Effector memory CD8-positive, alpha-beta T cell (primary cell): Measurements from ENCODE around the gene RNF214.

Source experiments
- ATAC-seq: fragments of 150-1000 bp; cut with Tn5 transposase; replicated peaks from 2 replicates; pipeline ENCODE4 v1.10.0; 2021; ENCODE audit warnings: mild to moderate bottlenecking, moderate library complexity
- DNase-seq, 3 experiments: peaks; one replicate each; pipeline ENCODE4 v3.0.0; 2021
- H3K27ac Mint-ChIP-seq, 2 donors: one replicate each; pipeline ENCODE4 v1.8.0; 2022; ENCODE audit warnings: mild to moderate bottlenecking in 2 of 2, mixed read lengths in 2 of 2, moderate library complexity in 2 of 2
- H3K27me3 Mint-ChIP-seq, 2 donors: one replicate each; pipeline ENCODE4 v1.8.0; 2022; ENCODE audit warnings: mixed read lengths in 2 of 2
- H3K36me3 Mint-ChIP-seq: one replicate; pipeline ENCODE4 v1.8.0; 2022; ENCODE audit warnings: mild to moderate bottlenecking, moderate library complexity, mixed read lengths; ENCODE audit not compliant: insufficient read depth
- H3K4me1 Mint-ChIP-seq, 2 donors: one replicate each; pipeline ENCODE4 v1.8.0; 2022; ENCODE audit warnings: low read depth in 2 of 2, mixed read lengths in 2 of 2
- H3K4me3 Mint-ChIP-seq, 2 donors: one replicate each; pipeline ENCODE4 v1.8.0; 2022; ENCODE audit warnings: mild to moderate bottlenecking in 2 of 2, mixed read lengths in 2 of 2, moderate library complexity in 2 of 2
- H3K9me3 Mint-ChIP-seq, 2 donors: one replicate each; pipeline ENCODE4 v1.8.0; 2022; ENCODE audit warnings: mixed read lengths in 2 of 2

Gene RNF214

GRCh38 chr11:117279711-117280376 lies 47.4 kb downstream of the RNF214 start:
- peak overlapping the region; percentile 90 to 92 for H3K27ac Mint-ChIP-seq
- H3K4me1 Mint-ChIP-seq = peaks cover 22 to 32% of the 10 kb centered on the region in 2 donors
- ATAC-seq (peak; percentile 69), DNase-seq (no peak)
- peak overlapping the region; percentile 68 to 76 for H3K4me3 Mint-ChIP-seq
- H3K27me3 Mint-ChIP-seq = no peaks in the 10 kb centered on the region
- peaks cover 35% of the 10 kb centered on the region for H3K36me3 Mint-ChIP-seq
- H3K9me3 Mint-ChIP-seq = no peaks in the 10 kb centered on the region

GRCh38 chr11:117281159-117281558 lies 48.7 kb downstream of the RNF214 start:
- ATAC-seq = no peak
- Mint-ChIP-seq H3K4me3 (peak overlapping the region; percentile 68 to 76), H3K9me3 (no peaks in the 10 kb centered on the region), H3K27me3 (no peaks in the 10 kb centered on the region), H3K4me1 (peaks cover 16 to 22% of the 10 kb centered on the region in 2 donors), H3K27ac (peak overlapping the region; percentile 46 to 90), H3K36me3 (peaks cover 35% of the 10 kb centered on the region)
- DNase-seq = no peak

GRCh38 chr11:117281869-117282268 lies 49.4 kb downstream of the RNF214 start:
- DNase-seq (no peak), ATAC-seq (no peak)
- Mint-ChIP-seq H3K4me1 (peaks cover 16 to 22% of the 10 kb centered on the region in 2 donors), H3K27ac (peak overlapping the region; percentile 62 to 86), H3K9me3 (no peaks in the 10 kb centered on the region), H3K4me3 (peak overlapping the region; percentile 68 to 76), H3K27me3 (no peaks in the 10 kb centered on the region), H3K36me3 (peaks cover 35% of the 10 kb centered on the region)

GRCh38 chr11:117282956-117283355 lies 50.5 kb downstream of the RNF214 start:
- no peaks in the 10 kb centered on the region for H3K9me3 Mint-ChIP-seq
- ATAC-seq (no peak), DNase-seq (no peak)
- H3K27ac Mint-ChIP-seq = peak overlapping the region; percentile 41 to 86
- H3K27me3 Mint-ChIP-seq = no peaks in the 10 kb centered on the region
- H3K36me3 Mint-ChIP-seq = peaks cover 35% of the 10 kb centered on the region
- H3K4me1 Mint-ChIP-seq = peaks cover 16 to 29% of the 10 kb centered on the region in 2 donors
- H3K4me3 Mint-ChIP-seq = no peak overlapping the region

GRCh38 chr11:117284053-117284452 lies 51.6 kb downstream of the RNF214 start:
- Mint-ChIP-seq H3K27ac (no peak overlapping the region), H3K27me3 (no peaks in the 10 kb centered on the region), H3K4me3 (no peak overlapping the region), H3K9me3 (no peaks in the 10 kb centered on the region), H3K4me1 (peaks cover 15 to 34% of the 10 kb centered on the region in 2 donors), H3K36me3 (peaks cover 35% of the 10 kb centered on the region)
- DNase-seq = no peak
- no peak for ATAC-seq

- H3K9me3 Mint-ChIP-seq = no peaks in the 10 kb centered on the region
- H3K27me3 Mint-ChIP-seq = no peaks in the 10 kb centered on the region
- peaks cover 28% of the 10 kb centered on the region for H3K36me3 Mint-ChIP-seq
Observed at GRCh38 chr11:117286588-117286987, 54.1 kb downstream of the RNF214 start.

GRCh38 chr11:117287668-117288067 lies 55.2 kb downstream of the RNF214 start:
- ATAC-seq = no peak
- no peaks in the 10 kb centered on the region for H3K27me3 Mint-ChIP-seq

More at GRCh38 chr11:117286588-117286987, 54.1 kb downstream of the RNF214 start:
- Mint-ChIP-seq H3K4me3 (no peak overlapping the region), H3K4me1 (peaks cover 4 to 22% of the 10 kb centered on the region in 2 donors), H3K27ac (peak overlapping the region; percentile 5 to 19)
- ATAC-seq = no peak
- no peak for DNase-seq

GRCh38 chr11:117289795-117290194 lies 57.3 kb downstream of the RNF214 start:
- H3K36me3 Mint-ChIP-seq = no peaks in the 10 kb centered on the region
- no peak for DNase-seq
- no peaks in the 10 kb centered on the region for H3K9me3 Mint-ChIP-seq

More at GRCh38 chr11:117287668-117288067, 55.2 kb downstream of the RNF214 start:
- Mint-ChIP-seq H3K9me3 (no peaks in the 10 kb centered on the region), H3K36me3 (peaks cover 20% of the 10 kb centered on the region), H3K4me3 (no peak overlapping the region), H3K27ac (peak overlapping the region; percentile 19 to 83), H3K4me1 (peaks cover 0 to 14% of the 10 kb centered on the region in 2 donors)
- no peak for DNase-seq

GRCh38 chr11:117290809-117291396 lies 58.4 kb downstream of the RNF214 start, which contains the start of gene BACE1-AS:
Gene BACE1-AS, plus strand, starts transcription at chr11:117291346.
- Mint-ChIP-seq H3K4me1 (peaks cover 0 to 12% of the 10 kb centered on the region in 2 donors), H3K36me3 (no peaks in the 10 kb centered on the region), H3K9me3 (no peaks in the 10 kb centered on the region), H3K4me3 (no peak within 1 kb of the TSS), H3K27ac (peak within 1 kb of the TSS; percentile 25 to 72), H3K27me3 (no peaks in the 10 kb centered on the region)
- DNase-seq = no peak
- no peak for ATAC-seq

More at GRCh38 chr11:117289795-117290194, 57.3 kb downstream of the RNF214 start:
- ATAC-seq = no peak
- Mint-ChIP-seq H3K27ac (peak overlapping the region in 1 of 2 donors; percentile 25), H3K4me1 (peaks cover 0 to 12% of the 10 kb centered on the region in 2 donors), H3K27me3 (no peaks in the 10 kb centered on the region), H3K4me3 (no peak overlapping the region)

GRCh38 chr11:117292616-117293015 lies 60.1 kb downstream of the RNF214 start:
- peaks cover 0 to 8% of the 10 kb centered on the region in 2 donors for H3K4me1 Mint-ChIP-seq
- no peak overlapping the region for H3K27ac Mint-ChIP-seq
- ATAC-seq (no peak), DNase-seq (no peak)
- H3K4me3 Mint-ChIP-seq = no peak overlapping the region
- no peaks in the 10 kb centered on the region for H3K9me3 Mint-ChIP-seq
- no peaks in the 10 kb centered on the region for H3K36me3 Mint-ChIP-seq
- H3K27me3 Mint-ChIP-seq = no peaks in the 10 kb centered on the region

- Mint-ChIP-seq H3K27me3 (peaks cover 2 to 7% of the 10 kb centered on the region in 2 donors), H3K27ac (no peak overlapping the region), H3K4me3 (no peak overlapping the region), H3K4me1 (peaks cover 0 to under 1% of the 10 kb centered on the region in 2 donors), H3K36me3 (no peaks in the 10 kb centered on the region), H3K9me3 (no peaks in the 10 kb centered on the region)
- DNase-seq (no peak), ATAC-seq (no peak)
Observed at GRCh38 chr11:117295438-117296137, 63.1 kb downstream of the RNF214 start.

- H3K4me1 Mint-ChIP-seq = peaks cover 0 to 5% of the 10 kb centered on the region in 2 donors
- no peak overlapping the region for H3K27ac Mint-ChIP-seq
- ATAC-seq (no peak), DNase-seq (no peak)
- H3K27me3 Mint-ChIP-seq = peaks cover 14 to 20% of the 10 kb centered on the region in 2 donors
- no peaks in the 10 kb centered on the region for H3K9me3 Mint-ChIP-seq
- H3K4me3 Mint-ChIP-seq = no peak overlapping the region
- H3K36me3 Mint-ChIP-seq = no peaks in the 10 kb centered on the region
Observed at GRCh38 chr11:117296881-117297280, 64.4 kb downstream of the RNF214 start.

- Mint-ChIP-seq H3K27ac (peak overlapping the region in 1 of 2 donors; percentile 80), H3K4me3 (no peak overlapping the region), H3K36me3 (no peaks in the 10 kb centered on the region), H3K27me3 (peaks cover 22 to 29% of the 10 kb centered on the region in 2 donors), H3K9me3 (no peaks in the 10 kb centered on the region), H3K4me1 (peaks cover 0 to 5% of the 10 kb centered on the region in 2 donors)
- no peak for DNase-seq
- no peak for ATAC-seq
Observed at GRCh38 chr11:117298195-117298594, 65.7 kb downstream of the RNF214 start.
